Measurements from ENCODE around the gene PTPRK.

Gene PTPRK

GRCh38 chr6:128403618-128404444 is 116.6 kb downstream of the PTPRK start:
- no peak for DNase-seq (ENCODE audit: extremely low spot score)
- ChIA-PET CTCF (interaction anchor here (1.4 to 1.8 kb wide), 3 partner anchors 9 to 38 kb away, joined by 3 to 6 read pairs (median 3); no protein-coding TSS in a partner anchor), POLR2A (no interaction called here)
- TF ChIP-seq CTCF (IDR thresholded peaks at IDR 0.05; ENCODE audit: control extremely low read depth, extremely low read depth, low read depth, missing control alignments) = no peak

GRCh38 chr6:128400875-128401274 is 119.5 kb downstream of the PTPRK start:
- no peak for DNase-seq (ENCODE audit: extremely low spot score)
- no peak for TF ChIP-seq CTCF (IDR thresholded peaks at IDR 0.05; ENCODE audit: control extremely low read depth, extremely low read depth, low read depth, missing control alignments)
- ChIA-PET CTCF (no interaction called here), POLR2A (no interaction called here)

GRCh38 chr6:128397996-128398395 is 122.4 kb downstream of the PTPRK start:
- ChIA-PET POLR2A (no interaction called here), CTCF (no interaction called here)
- no peak for TF ChIP-seq CTCF (IDR thresholded peaks at IDR 0.05; ENCODE audit: control extremely low read depth, extremely low read depth, low read depth, missing control alignments)
- no peak for DNase-seq (ENCODE audit: extremely low spot score)

GRCh38 chr6:128395596-128395995 is 124.8 kb downstream of the PTPRK start:
- DNase-seq (ENCODE audit: extremely low spot score) = no peak
- CTCF ChIA-PET = no interaction called here
- no peak for TF ChIP-seq CTCF (IDR thresholded peaks at IDR 0.05; ENCODE audit: control extremely low read depth, extremely low read depth, low read depth, missing control alignments)
- POLR2A ChIA-PET = no interaction called here

- TF ChIP-seq CTCF (IDR thresholded peaks at IDR 0.05; ENCODE audit: control extremely low read depth, extremely low read depth, low read depth, missing control alignments) = no peak
- ChIA-PET POLR2A (no interaction called here), CTCF (no interaction called here)
Measured at GRCh38 chr6:128395188-128395587, 125.2 kb downstream of the PTPRK start.

GRCh38 chr6:128394167-128394566 is 126.2 kb downstream of the PTPRK start:
- ChIA-PET CTCF (interaction anchor here (1.0 kb wide), 1 partner anchor 26 kb away, joined by 3 read pairs; no protein-coding TSS in a partner anchor), POLR2A (no interaction called here)
- TF ChIP-seq CTCF (IDR thresholded peaks at IDR 0.05; ENCODE audit: control extremely low read depth, extremely low read depth, low read depth, missing control alignments) = no peak
- DNase-seq (ENCODE audit: extremely low spot score) = no peak

More at GRCh38 chr6:128395188-128395587, 125.2 kb downstream of the PTPRK start:
- no peak for DNase-seq (ENCODE audit: extremely low spot score)

All from GM10248 (cell line).